ENCODE results near the gene SLIT1. TPM values are rescaled to one million over a fixed set of nuclear protein-coding genes. Genes with fewer than 3 reads are reported as not detected.

SLIT1 gene
- total RNA-seq, 2 experiments from 2014 or later: 0.13 to 1.0 TPM

DNA sequence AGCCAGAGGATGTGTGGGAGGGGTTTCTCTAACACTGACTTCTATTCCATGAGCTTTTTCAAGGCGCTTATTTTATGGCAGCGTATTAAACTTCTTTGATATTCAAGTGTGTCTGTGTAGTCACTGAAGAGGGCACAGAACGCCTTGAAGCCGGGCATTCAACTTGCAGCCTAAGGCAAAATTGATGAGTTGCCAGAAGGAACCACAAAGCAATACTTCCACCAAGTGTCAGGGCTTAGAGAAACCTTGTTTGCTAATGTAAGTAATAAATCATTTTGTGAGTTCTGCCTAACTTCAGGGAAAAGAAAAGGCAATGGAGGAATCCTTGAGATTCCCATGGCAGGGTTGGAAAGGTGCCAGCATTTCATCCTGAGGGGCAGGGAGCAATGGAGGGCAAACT lies 189.9 kb downstream of the SLIT1 start:
- H3K9me3 ChIP-seq (ENCODE audit: low read length): no peaks in the 10 kb centered on the region
- no peak for DNase-seq (ENCODE audit: low spot score)
- no peaks in the 10 kb centered on the region for H3K9me2 ChIP-seq (ENCODE audit: insufficient read depth, low read length)
- CTCF ChIA-PET (ENCODE audit: unreplicated experiment): no interaction called here
- H3K27ac ChIP-seq (ENCODE audit: low read depth, low read length, poor library complexity, severe bottlenecking): no peak overlapping the region
- H2AFZ ChIP-seq (ENCODE audit: low read length): no peak overlapping the region
- no peak overlapping the region for H3K4me2 ChIP-seq (ENCODE audit: low read length)
- BruUV-seq (replicated peaks): no TSS peak
- POLR2A ChIA-PET: interaction anchor here (0.9 to 1.0 kb wide), 2 partner anchors 10 to 13 kb away, joined by 3 to 5 read pairs; no protein-coding TSS in a partner anchor
- no peak overlapping the region for H3K4me3 ChIP-seq (ENCODE audit: low read depth, low read length, poor library complexity, severe bottlenecking)
- peaks cover 8% of the 10 kb centered on the region for H3K4me1 ChIP-seq (ENCODE audit: insufficient read depth, low read length, poor library complexity, severe bottlenecking)
- H3K36me3 ChIP-seq (ENCODE audit: insufficient read depth, low read length): no peaks in the 10 kb centered on the region
- TF ChIP-seq, protein P1, sequence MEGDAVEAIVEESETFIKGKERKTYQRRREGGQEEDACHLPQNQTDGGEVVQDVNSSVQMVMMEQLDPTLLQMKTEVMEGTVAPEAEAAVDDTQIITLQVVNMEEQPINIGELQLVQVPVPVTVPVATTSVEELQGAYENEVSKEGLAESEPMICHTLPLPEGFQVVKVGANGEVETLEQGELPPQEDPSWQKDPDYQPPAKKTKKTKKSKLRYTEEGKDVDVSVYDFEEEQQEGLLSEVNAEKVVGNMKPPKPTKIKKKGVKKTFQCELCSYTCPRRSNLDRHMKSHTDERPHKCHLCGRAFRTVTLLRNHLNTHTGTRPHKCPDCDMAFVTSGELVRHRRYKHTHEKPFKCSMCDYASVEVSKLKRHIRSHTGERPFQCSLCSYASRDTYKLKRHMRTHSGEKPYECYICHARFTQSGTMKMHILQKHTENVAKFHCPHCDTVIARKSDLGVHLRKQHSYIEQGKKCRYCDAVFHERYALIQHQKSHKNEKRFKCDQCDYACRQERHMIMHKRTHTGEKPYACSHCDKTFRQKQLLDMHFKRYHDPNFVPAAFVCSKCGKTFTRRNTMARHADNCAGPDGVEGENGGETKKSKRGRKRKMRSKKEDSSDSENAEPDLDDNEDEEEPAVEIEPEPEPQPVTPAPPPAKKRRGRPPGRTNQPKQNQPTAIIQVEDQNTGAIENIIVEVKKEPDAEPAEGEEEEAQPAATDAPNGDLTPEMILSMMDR (conservative IDR thresholded peaks at IDR 0.05; ENCODE audit: low read length): no peak
- TF ChIP-seq EZH2phosphoT487 (IDR thresholded peaks at IDR 0.05; ENCODE audit: borderline replicate concordance, low read depth, low read length): no peak
- H3K79me2 ChIP-seq (ENCODE audit: insufficient read depth, low read depth, low read length): no peaks in the 10 kb centered on the region
- intact Hi-C loops (cut with micrococcal nuclease; ENCODE audit: unreplicated experiment): no loop called here
- H4K20me1 ChIP-seq (ENCODE audit: insufficient read depth, low read length): no peaks in the 10 kb centered on the region

DNA sequence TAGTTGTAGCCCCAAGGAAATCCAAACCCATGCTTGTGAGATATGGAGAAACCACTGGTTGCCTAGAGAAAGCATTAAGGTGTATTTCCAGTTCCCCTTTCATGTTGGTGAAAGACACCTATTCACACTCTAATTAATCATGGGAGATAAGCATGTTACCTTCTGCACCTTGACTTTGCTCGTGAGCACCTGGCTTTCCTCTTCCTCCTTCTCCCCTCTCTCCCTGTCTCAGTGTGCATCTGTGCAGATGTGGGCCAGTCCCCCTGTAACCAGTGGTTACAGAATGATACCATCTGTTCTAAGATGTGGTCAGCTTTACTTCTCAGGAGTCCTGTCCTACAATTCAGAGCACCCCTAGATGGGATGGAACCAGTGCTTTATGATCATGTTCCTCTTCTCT lies 193.0 kb downstream of the SLIT1 start:
- Histone ChIP-seq H3K36me3 (ENCODE audit: insufficient read depth, low read length) (no peaks in the 10 kb centered on the region), H3K4me2 (ENCODE audit: low read length) (no peak overlapping the region), H3K79me2 (ENCODE audit: insufficient read depth, low read depth, low read length) (no peaks in the 10 kb centered on the region), H4K20me1 (ENCODE audit: insufficient read depth, low read length) (no peaks in the 10 kb centered on the region), H3K9me2 (ENCODE audit: insufficient read depth, low read length) (no peaks in the 10 kb centered on the region), H3K27ac (ENCODE audit: low read depth, low read length, poor library complexity, severe bottlenecking) (no peak overlapping the region), H2AFZ (ENCODE audit: low read length) (no peak overlapping the region), H3K4me3 (ENCODE audit: low read depth, low read length, poor library complexity, severe bottlenecking) (no peak overlapping the region), H3K4me1 (ENCODE audit: insufficient read depth, low read length, poor library complexity, severe bottlenecking) (peaks cover 8% of the 10 kb centered on the region), H3K9me3 (ENCODE audit: low read length) (no peaks in the 10 kb centered on the region)
- POLR2A ChIA-PET: no interaction called here
- no TSS peak for BruUV-seq (replicated peaks)
- intact Hi-C loops (cut with micrococcal nuclease; ENCODE audit: unreplicated experiment): no loop called here
- peak; percentile 18 for DNase-seq (ENCODE audit: low spot score)
- CTCF ChIA-PET (ENCODE audit: unreplicated experiment): no interaction called here
- no peak for TF ChIP-seq EZH2phosphoT487 (IDR thresholded peaks at IDR 0.05; ENCODE audit: borderline replicate concordance, low read depth, low read length)
- TF ChIP-seq, protein P1 (conservative IDR thresholded peaks at IDR 0.05; ENCODE audit: low read length): no peak

DNA sequence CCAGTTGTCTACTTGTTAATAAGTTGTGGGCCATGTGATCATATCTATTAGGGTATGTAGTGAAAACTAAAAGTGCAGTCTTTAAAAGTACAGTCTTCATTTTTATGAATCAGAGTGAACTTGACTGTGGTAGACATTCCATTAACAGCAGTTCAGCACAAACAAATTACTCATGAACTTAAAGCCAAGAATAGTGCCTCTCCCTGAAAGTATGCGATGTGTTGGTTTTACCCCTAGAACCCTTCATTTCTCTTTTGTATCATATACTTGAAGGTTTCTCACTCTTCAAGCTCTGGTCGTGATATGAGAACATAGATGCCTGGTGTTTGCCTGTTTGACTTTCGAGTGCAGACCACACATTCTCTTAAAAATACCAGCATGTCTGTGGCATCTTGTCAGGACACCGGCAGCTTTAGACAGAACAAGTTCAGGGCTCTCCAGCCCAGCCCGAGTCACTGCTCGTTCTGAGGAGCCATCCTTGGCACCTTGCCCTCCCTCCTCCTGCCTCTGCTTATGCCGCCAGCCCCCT lies 194.4 kb downstream of the SLIT1 start:
- H3K27ac ChIP-seq (ENCODE audit: low read depth, low read length, poor library complexity, severe bottlenecking): no peak overlapping the region
- peaks cover 8% of the 10 kb centered on the region for H3K4me1 ChIP-seq (ENCODE audit: insufficient read depth, low read length, poor library complexity, severe bottlenecking)
- no peaks in the 10 kb centered on the region for H3K9me3 ChIP-seq (ENCODE audit: low read length)
- TF ChIP-seq, protein P1 (conservative IDR thresholded peaks at IDR 0.05; ENCODE audit: low read length): no peak
- TF ChIP-seq EZH2phosphoT487 (IDR thresholded peaks at IDR 0.05; ENCODE audit: borderline replicate concordance, low read depth, low read length): no peak
- H4K20me1 ChIP-seq (ENCODE audit: insufficient read depth, low read length): no peaks in the 10 kb centered on the region
- ChIA-PET POLR2A (interaction anchor here (0.7 kb wide), 1 partner anchor 972 kb away, joined by 8 read pairs; no protein-coding TSS in a partner anchor), CTCF (ENCODE audit: unreplicated experiment) (no interaction called here)
- BruUV-seq (replicated peaks): no TSS peak
- H3K4me2 ChIP-seq (ENCODE audit: low read length): no peak overlapping the region
- no peak overlapping the region for H2AFZ ChIP-seq (ENCODE audit: low read length)
- intact Hi-C loops (cut with micrococcal nuclease; ENCODE audit: unreplicated experiment): no loop called here
- no peaks in the 10 kb centered on the region for H3K79me2 ChIP-seq (ENCODE audit: insufficient read depth, low read depth, low read length)
- no peaks in the 10 kb centered on the region for H3K36me3 ChIP-seq (ENCODE audit: insufficient read depth, low read length)
- no peak for DNase-seq (ENCODE audit: low spot score)
- no peaks in the 10 kb centered on the region for H3K9me2 ChIP-seq (ENCODE audit: insufficient read depth, low read length)
- no peak overlapping the region for H3K4me3 ChIP-seq (ENCODE audit: low read depth, low read length, poor library complexity, severe bottlenecking)
